NCI-H2227 (cell line): ENCODE results near the gene SPATS2L.
"Not testable (repeated sequence)": the region's sequence is repeated elsewhere in the genome, so short reads cannot be mapped to it uniquely, and the experiment has no call there.

Experiments used
- DNase-seq: peaks from one replicate; lab custom pipeline; 2025; ENCODE audit not compliant: unreplicated experiment; lab: John Stamatoyannopoulos, UW

Gene SPATS2L

GRCh38 chr2:200319548-200320337 is 13.2 kb downstream of the SPATS2L start:
- DNase-seq, result no peak

- no peak for DNase-seq
Measured at GRCh38 chr2:200320344-200320743, 13.9 kb downstream of the SPATS2L start.

GRCh38 chr2:200320991-200321390 is 14.5 kb downstream of the SPATS2L start:
- no peak for DNase-seq

DNA sequence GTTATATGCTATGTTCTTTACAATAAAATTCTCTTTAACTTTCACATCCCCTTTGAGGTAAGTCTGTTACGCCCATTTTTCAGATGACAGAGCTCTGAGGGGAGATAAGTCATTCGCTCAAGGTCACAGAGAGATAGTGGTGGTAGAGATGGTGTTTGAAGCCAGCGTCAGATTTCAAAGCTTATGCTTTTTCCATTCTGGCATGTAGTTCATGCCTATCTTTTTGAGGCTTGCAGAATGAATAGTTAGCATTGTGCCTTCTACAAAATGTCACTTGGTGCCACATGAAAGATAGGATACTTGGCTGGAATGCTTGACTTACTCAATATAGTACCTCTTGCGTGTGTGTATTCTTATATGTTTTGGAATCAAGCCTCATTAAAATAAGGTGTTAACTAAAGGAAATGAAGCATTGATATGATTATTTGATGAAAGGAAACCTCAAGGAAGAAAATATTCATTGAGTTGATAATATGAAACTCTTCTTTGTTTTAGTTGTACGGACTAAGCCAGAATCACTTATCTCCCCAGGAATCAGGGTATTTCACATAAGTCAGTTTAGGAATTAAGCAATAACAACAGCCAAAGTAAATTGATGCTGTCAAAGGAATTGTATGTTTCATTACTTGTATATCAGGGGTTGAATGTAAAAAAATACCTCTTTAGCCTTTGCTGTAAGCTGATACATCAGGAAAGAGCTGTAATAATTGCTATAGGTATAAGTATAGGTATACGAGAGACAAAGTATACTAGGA is 15.5 kb downstream of the SPATS2L start:
- DNase-seq, result no peak

GRCh38 chr2:200322607-200323006 is 16.1 kb downstream of the SPATS2L start:
- DNase-seq, result no peak

DNA sequence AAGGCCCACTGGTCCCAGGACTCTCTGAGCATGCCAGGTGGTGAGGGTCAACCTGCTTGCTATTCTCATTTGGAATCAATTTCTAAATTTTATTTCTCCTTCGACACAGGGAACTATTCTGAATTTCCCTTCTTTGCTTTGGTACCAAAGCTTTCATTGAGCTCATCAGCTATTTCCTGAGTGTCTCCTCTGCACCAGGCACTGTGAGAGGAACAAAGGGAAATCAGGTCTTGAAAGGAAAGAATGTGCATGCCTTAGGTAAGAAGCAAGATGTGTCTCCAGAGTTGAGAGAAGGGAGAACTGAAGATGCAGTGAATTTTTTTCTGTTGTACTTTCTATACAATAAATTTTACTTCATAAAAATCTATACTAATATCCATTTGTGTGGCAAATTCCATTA is 17.9 kb downstream of the SPATS2L start:
- DNase-seq, result no peak

DNA sequence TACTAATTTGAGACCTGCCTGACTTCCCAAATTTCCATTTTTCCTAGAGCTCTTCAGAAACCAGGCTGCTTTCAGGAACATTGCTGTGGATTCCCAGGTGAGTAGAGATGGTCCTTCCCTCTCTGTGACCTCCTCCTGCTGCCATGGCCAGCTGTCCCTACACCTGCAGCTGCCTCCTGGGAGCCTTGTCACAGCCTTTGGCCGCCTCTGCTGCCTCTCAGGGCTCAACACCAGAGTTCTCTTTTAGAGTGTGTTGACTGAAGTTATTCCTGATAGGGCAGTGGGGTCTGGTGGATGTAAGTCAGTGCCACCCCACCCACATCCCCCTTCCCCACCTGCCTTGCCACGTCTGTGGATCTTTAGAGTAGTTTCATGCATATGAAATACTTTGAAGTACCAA is 22.9 kb downstream of the SPATS2L start:
- no peak for DNase-seq

DNA sequence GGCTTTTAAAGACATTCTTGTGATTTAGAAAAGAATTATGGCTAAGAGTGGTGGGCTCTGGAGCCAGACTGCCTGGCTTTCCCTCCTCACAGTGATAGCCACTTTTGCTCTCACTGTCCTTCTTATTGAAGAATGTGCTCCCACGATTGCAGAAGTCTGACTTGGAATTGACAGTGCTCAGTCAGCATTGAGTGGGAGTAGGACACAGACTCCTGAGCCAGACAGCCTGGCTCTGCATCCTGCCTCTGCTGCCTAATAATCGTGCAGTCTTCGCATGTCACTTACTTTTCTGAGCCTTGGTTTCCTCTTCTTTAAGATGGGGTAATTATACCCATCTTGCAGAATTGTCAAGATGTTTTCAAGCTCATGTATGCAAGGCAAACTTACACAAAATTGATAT is 23.3 kb downstream of the SPATS2L start:
- DNase-seq, result no peak

DNA sequence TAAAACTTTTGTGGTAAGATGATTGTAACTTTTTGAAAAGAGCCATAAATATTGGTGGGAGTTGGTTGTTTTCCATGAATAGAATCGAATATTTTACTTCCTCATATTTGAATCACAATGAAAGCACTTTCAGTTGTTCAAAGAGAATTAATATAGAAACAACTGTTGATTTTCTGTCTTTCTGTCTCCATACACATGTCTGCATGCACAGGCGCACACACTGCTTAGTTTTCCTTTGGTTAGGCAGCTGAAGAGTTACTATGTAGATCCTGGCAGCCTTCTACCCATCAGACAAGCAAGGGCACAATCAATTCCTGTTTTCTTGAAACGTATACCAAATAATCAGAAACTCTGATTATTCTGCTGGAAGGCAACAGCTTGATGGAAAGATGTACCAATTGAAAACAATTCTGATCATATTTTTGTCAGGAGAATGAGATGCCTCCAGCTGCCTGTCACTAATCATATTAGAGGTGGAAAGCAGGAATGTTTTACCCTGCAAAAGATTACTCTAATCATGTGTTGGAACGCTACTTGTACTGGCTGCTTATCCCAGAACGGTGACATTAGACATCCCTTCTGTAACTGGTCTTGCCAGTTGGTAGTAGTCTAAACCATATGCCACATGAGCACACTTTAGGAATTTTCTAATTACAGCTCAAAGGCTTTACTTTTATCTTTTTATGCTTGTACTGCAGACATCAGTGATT is 24.0 kb downstream of the SPATS2L start:
- no peak for DNase-seq

DNA sequence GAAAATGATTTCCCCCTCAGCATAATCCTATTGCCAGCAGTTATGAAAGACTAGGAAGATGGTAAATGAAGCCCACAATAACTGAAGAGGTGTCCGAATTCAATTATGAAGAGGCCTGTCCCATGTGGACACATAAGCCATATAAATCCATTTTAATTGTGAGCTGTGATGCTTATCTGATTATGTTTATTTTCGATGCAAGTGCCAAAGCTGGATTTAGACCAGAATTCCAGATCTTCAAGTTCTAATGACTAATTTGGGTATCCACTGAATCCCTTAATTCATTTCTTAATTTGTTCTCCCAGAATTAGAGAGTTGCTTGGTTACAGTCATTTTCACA is 24.5 kb downstream of the SPATS2L start:
- no peak for DNase-seq

DNA sequence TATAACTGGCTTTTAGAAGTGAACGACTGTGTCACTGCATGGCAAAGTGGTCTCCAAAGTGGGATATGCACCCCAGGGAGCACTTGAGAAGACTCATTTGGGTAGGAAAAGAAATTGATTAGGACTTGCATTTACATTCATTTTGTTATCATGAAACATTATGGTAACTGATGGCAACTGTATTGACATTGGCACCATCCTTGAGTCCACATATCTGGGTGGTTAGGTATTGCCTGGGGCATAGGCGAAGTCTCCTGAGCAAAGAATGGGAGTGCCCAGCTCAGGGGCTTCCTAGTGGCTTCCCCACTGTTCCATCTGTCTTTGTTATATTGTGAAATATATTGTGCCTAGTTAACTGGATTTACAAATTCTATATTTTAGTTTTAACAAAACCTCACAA is 29.2 kb downstream of the SPATS2L start:
- DNase-seq, result no peak

- DNase-seq, result no peak
Measured at GRCh38 chr2:200336980-200337615, 30.6 kb downstream of the SPATS2L start.

GRCh38 chr2:200337621-200338020 is 31.1 kb downstream of the SPATS2L start:
- no peak for DNase-seq

DNA sequence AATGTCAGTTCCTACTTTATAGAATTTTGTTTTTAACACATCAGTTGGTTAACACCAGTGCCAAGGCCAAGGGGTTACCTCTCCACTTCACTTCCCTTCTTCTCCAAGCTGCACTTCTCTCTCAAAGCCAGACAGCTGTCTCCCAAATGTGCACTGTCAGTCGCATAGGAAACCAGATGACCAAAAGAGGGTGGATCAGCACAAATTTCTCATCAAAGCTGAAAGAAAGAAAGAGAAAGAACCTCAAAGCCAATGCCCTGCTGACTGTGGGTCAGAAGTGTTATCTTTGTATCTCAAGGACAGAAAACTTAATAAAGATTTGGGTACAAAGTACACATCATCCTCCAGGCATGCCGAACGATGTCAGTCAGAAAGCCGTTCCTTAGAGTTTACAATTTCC is 32.2 kb downstream of the SPATS2L start:
- no peak for DNase-seq

DNA sequence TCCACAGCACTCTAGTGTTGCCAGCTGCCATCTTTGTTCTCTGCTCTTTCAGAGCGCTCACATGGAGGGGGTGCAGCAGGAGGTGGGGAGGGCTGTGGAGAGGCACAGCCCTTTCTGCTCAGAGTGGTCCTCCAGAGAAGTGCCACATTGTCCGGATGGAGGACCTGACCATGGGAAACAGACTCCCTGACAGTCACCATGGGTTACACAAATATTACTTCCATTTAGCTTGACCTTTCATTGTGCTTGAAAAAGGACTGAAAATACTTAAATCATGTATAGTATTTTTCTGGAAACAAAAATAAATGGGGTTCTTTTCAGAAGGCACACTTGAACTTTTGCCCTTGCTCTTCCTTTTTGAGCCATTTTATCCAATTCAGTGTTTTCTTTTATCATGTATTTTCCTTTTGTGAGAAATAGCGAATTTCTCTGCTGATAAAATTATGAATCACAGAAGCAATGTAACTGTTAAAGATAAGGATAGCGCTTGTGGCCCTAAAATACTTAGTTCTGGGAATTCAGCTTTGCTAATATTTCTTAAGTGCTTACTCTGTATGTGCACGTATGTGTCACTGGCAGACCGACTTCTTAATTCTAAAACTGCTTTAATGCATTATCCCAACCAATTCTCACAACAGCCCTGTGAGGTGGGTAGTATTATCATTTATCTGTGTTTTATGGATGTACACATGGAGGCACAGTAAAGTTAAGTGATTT is 34.2 kb downstream of the SPATS2L start:
- peak; percentile 69 for DNase-seq

GRCh38 chr2:200341376-200341775 is 34.9 kb downstream of the SPATS2L start:
- no peak for DNase-seq

DNA sequence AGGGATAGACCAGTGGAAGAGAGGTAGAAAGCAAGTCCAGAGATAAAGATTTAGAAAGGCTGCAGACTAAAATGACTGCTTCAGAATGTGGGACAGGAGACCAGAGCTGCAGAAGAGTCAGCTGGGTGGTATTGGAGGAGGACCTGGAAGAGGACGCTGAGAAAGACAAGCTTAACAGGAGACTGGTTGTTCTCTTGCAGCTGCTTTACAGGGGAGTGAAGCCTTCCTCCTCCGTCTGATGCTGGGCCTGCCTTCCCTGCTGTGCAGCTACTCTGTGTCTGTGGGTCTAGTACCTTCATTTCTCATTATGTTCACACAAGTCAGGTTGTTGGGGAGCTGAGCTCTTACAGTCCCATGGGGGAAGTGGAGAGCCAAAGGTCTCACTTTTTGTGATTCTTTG is 35.7 kb downstream of the SPATS2L start:
- no peak for DNase-seq

- DNase-seq, result no peak
Measured at GRCh38 chr2:200342654-200343053, 36.2 kb downstream of the SPATS2L start.

GRCh38 chr2:200344202-200344601 is 37.7 kb downstream of the SPATS2L start:
- not testable (repeated sequence) for DNase-seq

- DNase-seq, result peak; percentile 59
Measured at GRCh38 chr2:200345975-200346374, 39.5 kb downstream of the SPATS2L start.

DNA sequence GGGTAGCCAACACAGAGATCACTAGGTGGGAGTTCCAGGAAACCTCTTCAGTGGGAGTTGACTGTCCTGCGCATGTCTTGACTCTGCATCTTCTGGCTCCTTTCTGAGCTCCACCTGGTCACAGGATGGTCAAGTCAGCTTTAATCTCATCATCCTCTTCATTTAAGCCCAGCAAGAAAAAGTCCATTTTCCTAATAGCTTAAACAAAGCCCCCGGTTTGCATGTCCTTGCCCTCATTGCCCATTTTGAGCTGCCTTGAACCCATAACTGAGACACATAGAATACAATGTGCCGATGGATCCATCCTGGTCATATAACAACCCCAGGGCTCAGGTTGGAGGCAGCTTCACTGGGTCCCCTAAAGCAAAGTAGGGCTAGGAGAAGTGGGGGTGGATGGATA is 40.8 kb downstream of the SPATS2L start:
- no peak for DNase-seq
